Right lung (tissue), 5 donors: ENCODE data around the gene PCDH15. TPM values are rescaled to one million over a fixed set of nuclear protein-coding genes. Genes with fewer than 3 reads are reported as not detected.
A peak's percentile ranks its signal among the peaks of the same experiment; 100 is the strongest.

Experiments
- DNase-seq, 2 donors: peaks; one replicate each; pipeline ENCODE4 v3.0.0-alpha.2; 2013
- polyA plus RNA-seq, 5 donors: library from polyadenylated mRNA; unstranded; fragments of 120-200 nt; gene quantifications; one replicate each; pipeline versions ENCODE4 v1.2.1 to v1.2.3, GENCODE V29; 2013; ENCODE audit warnings: inconsistent platforms in 1 of 5, low replicate concordance in 1 of 5; ENCODE audit not compliant: insufficient read length in 5 of 5, insufficient read depth in 1 of 5

The PCDH15 gene
- polyA plus RNA-seq, 5 donors = 1.2 to 1.8 (median 1.6) TPM

GRCh38 chr10:54130394-54130793 lies 670.6 kb downstream of the PCDH15 start:
- DNase-seq = no peak

GRCh38 chr10:54125098-54125747 lies 675.8 kb downstream of the PCDH15 start:
- no peak for DNase-seq

- DNase-seq = no peak
These were observed 676.7 kb downstream of the PCDH15 start for GRCh38 chr10:54124209-54124885.

- DNase-seq = no peak
These were observed 680.2 kb downstream of the PCDH15 start for GRCh38 chr10:54120806-54121205.

- peak in 1 of 2 donors; percentile 9 for DNase-seq
These were observed 692.1 kb downstream of the PCDH15 start for GRCh38 chr10:54108961-54109360.

- no peak for DNase-seq
These were observed 704.1 kb downstream of the PCDH15 start for GRCh38 chr10:54096892-54097291.

GRCh38 chr10:54094321-54094720 lies 706.7 kb downstream of the PCDH15 start:
- no peak for DNase-seq

GRCh38 chr10:54091237-54091636 lies 709.8 kb downstream of the PCDH15 start:
- no peak for DNase-seq

GRCh38 chr10:54081950-54082349 lies 719.1 kb downstream of the PCDH15 start:
- no peak for DNase-seq

GRCh38 chr10:54067361-54067760 lies 733.7 kb downstream of the PCDH15 start:
- DNase-seq = no peak

- DNase-seq = no peak
These were observed 734.4 kb downstream of the PCDH15 start for GRCh38 chr10:54066646-54067045.

- no peak for DNase-seq
These were observed 735.9 kb downstream of the PCDH15 start for GRCh38 chr10:54065106-54065505.

- no peak for DNase-seq
These were observed 736.8 kb downstream of the PCDH15 start for GRCh38 chr10:54064215-54064614.

- no peak for DNase-seq
These were observed 737.5 kb downstream of the PCDH15 start for GRCh38 chr10:54063514-54063913.

- DNase-seq = no peak
These were observed 740.5 kb downstream of the PCDH15 start for GRCh38 chr10:54060572-54060971.

GRCh38 chr10:54057357-54057756 lies 743.7 kb downstream of the PCDH15 start:
- no peak for DNase-seq

GRCh38 chr10:54026340-54026739 lies 774.7 kb downstream of the PCDH15 start:
- no peak for DNase-seq

- DNase-seq = no peak
These were observed 789.9 kb downstream of the PCDH15 start for GRCh38 chr10:54011117-54011516.

- no peak for DNase-seq
These were observed 790.6 kb downstream of the PCDH15 start for GRCh38 chr10:54010337-54010933.

GRCh38 chr10:54009672-54010071 lies 791.4 kb downstream of the PCDH15 start:
- no peak for DNase-seq

GRCh38 chr10:54002077-54002476 lies 799.0 kb downstream of the PCDH15 start:
- no peak for DNase-seq

- no peak for DNase-seq
These were observed 803.1 kb downstream of the PCDH15 start for GRCh38 chr10:53997953-53998352.

GRCh38 chr10:53990799-53991238 lies 810.2 kb downstream of the PCDH15 start:
- no peak for DNase-seq
